DMS 273 (cell line): ENCODE measurements around the gene KPNA2.
"Not testable (repeated sequence)": the region's sequence is repeated elsewhere in the genome, so short reads cannot be mapped to it uniquely, and the experiment has no call there.

Source experiments
- DNase-seq: peaks from one replicate; lab custom pipeline; 2025; ENCODE audit not compliant: unreplicated experiment; lab: John Stamatoyannopoulos, UW

The KPNA2 gene

GRCh38 chr17:68035523-68036303 lies at the start of gene KPNA2:
Gene KPNA2 (plus strand): TSS chr17:68035735. CDS start chr17:68037133, 1,398 bp downstream.
- peak; percentile 100 for DNase-seq

DNA sequence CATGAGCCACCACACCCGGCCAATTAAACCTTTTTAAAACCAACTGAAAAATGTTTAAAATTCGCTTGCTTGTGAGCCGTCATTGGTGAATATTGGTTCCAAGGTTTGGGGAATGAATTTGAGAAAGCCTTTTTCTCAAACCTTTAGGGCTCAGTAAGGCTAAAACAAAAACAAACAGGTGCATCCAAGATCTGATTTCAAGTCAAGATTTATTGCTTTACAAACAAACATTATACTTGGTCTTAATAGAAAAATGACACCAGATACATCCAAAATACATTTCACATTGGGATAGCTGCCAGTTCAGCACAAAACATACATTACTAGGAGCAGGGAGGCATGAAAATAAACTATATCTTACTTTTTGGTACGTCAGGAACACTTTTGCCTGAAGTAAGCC lies 44.6 kb upstream of the KPNA2 start:
- DNase-seq, result no peak

GRCh38 chr17:67992548-67993152 lies 42.9 kb upstream of the KPNA2 start:
- no peak for DNase-seq

DNA sequence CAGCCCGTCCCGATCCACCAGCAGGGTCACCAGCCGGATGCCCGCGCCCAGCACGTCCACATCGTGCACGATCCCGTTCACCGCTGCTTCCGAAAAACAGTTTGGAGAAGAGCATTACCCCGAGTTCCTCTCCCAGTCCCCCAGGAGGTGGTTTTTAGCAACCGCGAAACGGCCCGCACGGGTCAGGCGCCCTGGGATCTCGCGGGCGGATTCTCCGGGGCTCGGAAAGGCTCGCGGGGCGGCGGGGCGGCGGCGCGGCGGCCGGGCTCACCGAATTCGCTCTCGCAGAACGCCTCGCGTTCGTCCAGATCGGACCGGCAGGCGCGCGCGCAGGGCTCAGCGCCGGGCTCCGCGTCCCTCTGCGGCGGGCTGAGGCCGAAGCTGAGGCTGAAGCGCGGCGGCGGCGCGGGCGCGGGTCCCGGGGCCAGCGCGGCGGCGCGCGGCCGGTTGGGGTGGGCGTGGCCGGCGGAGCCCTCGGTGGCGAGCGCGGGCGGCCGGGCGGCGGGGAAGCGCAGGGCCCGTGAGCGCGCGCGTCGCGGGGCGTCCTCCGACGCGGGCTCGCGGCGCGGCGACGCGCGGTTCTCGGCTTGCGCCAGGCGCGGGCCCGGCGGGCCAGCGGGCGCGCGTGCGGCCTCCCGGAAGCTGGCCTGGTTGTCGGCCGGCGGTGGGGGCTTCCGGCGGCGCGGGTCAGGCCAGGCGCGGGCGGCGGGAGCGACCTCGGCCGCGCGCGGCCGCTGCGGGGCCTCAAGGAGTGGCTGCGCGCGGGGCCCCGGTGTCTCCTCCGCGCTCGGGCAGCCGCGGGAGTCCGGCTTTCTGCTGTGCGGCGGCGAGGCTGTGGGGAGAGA lies 42.2 kb upstream of the KPNA2 start:
- DNase-seq, result peak; percentile 96

DNA sequence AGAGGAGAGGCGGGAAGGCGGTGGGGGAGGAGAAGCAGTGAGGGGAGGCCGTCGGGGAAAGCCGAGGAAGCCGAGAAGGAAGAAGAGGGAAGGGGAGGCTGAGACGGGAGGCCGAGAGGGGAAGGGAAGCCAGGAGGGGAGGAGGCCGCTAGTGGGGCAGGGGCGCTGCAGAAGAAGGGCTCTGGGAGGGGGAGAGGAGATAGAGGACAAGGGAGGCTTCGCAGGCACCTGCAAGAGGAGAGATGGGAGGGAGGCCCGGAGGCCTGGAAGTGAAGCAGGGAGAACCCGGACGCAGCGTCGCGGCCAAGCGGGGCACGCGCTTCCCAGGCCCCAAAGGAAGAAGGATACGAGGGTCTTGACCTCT lies 41.6 kb upstream of the KPNA2 start:
- peak; percentile 63 for DNase-seq

DNA sequence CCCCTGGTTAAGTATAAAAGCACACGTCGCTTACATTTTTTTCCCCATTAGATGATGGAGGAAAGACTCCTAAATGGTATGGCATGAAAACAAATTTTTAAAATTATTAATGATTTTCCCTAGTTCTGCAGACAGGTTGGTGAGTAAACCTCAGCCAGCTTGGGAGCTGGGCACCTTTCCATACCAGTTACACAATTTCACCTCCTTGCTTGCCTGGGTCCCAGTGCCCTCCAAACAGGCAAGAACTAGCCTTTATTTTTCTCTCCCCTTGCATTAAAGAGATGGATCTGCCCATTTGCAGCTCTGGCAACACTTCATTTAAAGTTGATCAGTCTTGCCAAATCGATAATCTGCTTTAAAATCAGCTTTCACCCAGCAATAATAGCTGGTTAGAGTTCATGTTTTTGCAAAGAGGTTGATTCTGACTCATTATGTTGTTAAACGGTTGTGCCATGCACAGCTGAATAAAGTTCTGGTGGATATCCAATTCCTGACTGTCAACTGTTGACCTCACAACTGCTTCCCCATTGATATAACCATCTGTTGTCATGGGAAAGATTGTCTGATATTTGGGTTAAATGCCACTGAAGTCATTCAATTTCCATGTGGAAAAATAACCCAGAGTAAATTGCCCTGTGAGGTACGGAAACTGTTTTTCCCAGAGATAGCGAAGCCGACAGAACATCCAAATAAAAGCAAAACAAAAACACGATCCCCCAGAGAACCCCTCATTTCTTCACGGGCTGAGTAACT lies 40.5 kb upstream of the KPNA2 start:
- peak; percentile 81 for DNase-seq

DNA sequence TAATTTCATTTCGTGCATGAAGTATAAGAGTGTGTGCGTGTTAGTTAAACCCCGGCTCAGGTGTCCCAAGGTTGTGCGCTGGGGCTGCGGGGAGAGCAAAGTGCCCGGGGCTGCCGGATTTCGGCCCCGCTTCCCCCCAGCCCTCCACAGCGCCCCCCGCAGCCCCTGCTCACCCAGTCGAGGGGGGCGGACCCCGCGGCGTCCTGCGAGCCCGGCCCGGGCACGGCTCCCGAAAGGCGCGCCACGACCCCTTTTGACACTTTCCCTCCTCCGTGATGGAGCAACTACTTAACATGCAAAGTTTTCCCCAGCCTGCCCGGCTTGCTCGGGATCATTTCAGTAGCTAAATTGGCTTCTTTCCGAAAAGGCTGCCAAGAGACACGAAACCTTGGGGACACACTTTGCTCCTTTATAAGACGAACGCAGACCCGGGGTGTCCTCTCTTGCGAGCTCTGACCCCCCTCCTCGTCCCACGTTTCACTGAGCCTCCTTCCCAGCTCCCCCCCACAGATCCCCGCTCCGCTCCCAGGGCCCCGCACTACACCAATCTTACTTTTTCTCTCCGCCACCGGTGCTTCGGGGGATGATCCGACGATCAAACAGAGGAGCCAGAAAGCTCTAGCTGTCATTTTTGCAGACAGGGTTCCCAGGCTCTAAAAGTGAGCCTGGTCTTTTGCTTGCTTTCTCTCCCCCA lies 39.8 kb upstream of the KPNA2 start:
- peak; percentile 75 for DNase-seq

- peak; percentile 45 for DNase-seq
Observed at GRCh38 chr17:67996301-67997171, 39.0 kb upstream of the KPNA2 start, which contains the start of gene C17orf58. Gene C17orf58 (minus strand): TSS chr17:67996469. CDS start chr17:67996198, 271 bp downstream.

DNA sequence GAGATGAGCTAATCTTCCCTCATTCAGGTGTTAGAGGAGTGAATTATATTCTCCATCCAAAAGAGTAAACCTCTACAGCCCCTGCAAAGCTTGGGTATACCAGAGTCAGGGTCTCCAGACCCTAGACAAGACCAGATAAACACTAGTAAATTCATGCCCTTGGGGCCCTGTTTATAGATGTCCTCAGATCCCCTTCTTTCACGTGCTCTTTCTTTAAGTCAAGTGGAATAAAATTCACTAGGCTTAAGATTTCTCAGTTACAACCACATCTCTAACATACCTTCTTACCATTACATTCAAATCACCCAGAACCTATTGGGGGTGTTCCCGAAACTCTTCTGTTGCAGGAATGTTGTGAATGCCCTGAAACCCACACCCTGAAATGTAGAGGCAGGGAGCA lies 37.1 kb upstream of the KPNA2 start:
- DNase-seq, result no peak

GRCh38 chr17:67999291-67999911 lies 36.1 kb upstream of the KPNA2 start:
- no peak for DNase-seq

DNA sequence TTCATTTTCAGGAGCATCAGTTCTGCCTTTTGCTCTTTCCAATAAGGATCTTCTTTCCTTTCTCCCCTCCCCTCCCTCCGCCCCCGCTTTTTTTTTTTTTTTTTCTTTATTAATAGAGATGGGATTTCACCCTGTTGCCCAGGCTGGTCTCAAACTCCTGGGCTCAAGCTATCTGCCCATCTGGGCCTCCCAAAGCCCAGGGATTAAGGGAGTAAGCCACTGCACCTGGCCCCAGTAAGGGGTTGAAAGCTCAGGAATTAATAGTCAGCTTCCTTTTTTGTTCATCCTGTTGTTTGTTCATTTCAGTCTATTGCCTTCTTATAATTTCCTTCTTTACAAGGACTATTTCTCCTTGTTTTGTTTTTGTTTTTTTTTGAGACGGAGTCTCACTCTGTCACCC lies 31.3 kb upstream of the KPNA2 start:
- DNase-seq, result no peak

DNA sequence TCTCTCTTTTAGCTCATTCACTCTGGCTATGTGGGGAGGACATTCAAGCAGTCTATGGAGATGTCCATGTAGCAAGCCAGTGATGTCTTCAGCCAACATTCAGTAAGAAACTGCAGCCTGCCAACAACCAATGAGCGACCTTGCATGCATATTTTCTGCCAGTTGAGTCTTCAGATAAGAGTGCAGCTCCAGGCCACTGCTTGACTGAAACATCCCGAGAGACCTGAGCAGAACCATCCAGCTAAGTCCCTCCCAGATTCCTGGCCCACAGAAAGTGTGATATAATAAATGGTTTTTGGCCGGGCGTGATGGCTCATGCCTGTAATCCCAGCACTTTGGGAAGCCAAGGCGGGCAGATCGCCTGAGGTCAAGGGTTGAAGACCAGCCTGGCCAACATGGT lies 28.7 kb upstream of the KPNA2 start:
- no peak for DNase-seq

DNA sequence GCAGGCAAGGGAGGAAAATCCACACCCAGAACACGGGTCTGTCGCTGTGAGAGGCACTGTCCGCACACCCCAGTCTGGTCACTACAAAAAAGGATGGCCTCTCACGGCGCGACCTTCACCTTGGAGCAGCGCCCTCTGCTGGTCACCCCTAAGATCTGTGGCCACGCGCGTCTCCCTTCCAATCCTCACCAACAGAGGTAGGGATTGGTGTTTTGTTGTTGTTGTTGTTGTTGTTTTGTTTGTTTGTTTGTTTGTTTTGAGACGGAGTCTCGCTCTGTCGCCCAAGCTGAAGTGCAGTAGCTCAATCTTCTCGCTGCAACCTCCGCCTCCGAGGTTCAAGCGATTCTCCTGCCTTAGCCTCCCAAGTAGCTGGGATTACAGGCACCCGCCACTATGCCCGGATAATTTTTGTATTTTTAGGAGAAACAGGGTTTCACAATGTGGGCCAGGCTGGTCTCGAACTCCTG lies 24.3 kb upstream of the KPNA2 start:
- peak; percentile 42 for DNase-seq

DNA sequence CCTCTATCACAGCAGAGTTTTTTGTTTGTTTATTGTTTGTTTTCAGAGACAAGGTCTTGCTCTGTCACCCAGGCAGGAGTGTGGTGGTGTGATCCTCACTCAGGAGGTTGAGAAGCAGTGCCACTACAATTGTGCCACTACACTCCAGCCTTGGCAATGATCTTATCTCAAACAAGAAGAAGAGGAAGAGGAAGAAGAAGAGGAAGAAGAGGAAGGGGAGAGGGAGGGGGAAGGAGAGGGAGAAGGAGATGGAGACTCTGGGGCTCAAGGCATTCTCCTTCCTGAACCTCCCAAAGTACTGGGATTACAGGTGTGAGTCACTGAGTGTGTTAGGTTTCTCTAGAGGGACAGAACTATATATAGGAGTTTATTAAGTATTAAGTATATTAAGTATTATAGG lies 22.1 kb upstream of the KPNA2 start:
- DNase-seq, result no peak

- DNase-seq, result no peak
Observed at GRCh38 chr17:68015081-68015723, 20.3 kb upstream of the KPNA2 start.

DNA sequence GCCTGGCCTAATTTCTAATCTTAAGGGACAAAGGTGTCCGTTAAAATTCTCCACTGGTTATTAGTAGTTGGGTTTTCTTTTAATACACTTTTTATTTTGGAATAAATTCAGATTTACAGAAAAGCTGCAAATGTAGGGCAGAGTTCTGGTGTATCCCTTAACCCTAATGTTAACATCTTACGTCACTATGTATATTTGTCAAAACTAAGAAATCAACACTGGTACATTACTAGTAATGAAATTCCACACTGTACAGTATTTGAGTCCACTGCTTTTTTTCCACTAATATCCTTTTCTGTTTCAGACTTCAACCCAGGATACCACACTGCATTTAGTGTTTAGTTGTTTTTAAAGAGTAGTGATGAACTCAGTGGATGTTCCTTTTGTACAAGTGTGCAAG lies 18.7 kb upstream of the KPNA2 start:
- no peak for DNase-seq

DNA sequence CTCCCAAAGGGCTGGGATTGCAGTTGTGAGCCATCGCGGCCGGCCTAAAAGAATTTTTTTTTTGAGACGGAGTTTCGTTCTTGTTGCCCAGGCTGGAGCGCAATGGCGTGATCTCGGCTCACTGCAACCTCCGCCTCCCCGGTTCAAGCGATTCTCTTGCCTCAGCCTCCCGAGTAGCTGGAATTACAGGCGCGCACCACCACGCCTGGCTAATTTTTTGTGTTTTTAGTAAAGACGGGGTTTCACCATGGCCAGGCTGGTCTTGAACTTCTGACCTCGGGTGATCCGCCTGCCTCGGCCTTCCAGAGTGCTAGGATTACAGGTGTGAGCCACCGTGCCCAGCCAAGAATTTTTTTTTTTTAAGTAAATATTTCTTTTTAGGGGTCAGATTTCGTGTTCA lies 17.0 kb upstream of the KPNA2 start:
- DNase-seq, result not testable (repeated sequence)

GRCh38 chr17:68019336-68019674 lies 16.2 kb upstream of the KPNA2 start:
- DNase-seq, result peak; percentile 71
